Activated T-cell treated with anti-CD3 and anti-CD28 coated beads, Interleukin-2, amount 50 U/mL, for 24 hours (primary cell): Measurements from ENCODE around the gene NUP210.

Experiments used
- DNase-seq: peaks from one replicate; pipeline ENCODE4 v3.0.0-alpha.2; 2020
- H3K27ac Mint-ChIP-seq: 2 replicates; pipeline ENCODE4 v1.8.0; 2020; ENCODE audit warnings: mild to moderate bottlenecking, mixed read lengths
- H3K27me3 Mint-ChIP-seq: 2 replicates; pipeline ENCODE4 v1.8.0; 2020; ENCODE audit warnings: mixed read lengths
- H3K36me3 Mint-ChIP-seq: 2 replicates; pipeline ENCODE4 v1.8.0; 2020; ENCODE audit warnings: low read depth, mixed read lengths
- H3K4me1 Mint-ChIP-seq: 2 replicates; pipeline ENCODE4 v1.8.0; 2020; ENCODE audit warnings: low read depth, mixed read lengths
- H3K4me3 Mint-ChIP-seq: 2 replicates; pipeline ENCODE4 v1.8.0; 2020; ENCODE audit warnings: mild to moderate bottlenecking, moderate library complexity, mixed read lengths
- H3K9me3 Mint-ChIP-seq: 2 replicates; pipeline ENCODE4 v1.8.0; 2020; ENCODE audit warnings: mixed read lengths

NUP210 gene

GRCh38 chr3:13365390-13366379 lies 54.4 kb downstream of the NUP210 start:
- Mint-ChIP-seq H3K36me3 (peaks cover 70% of the 10 kb centered on the region), H3K9me3 (no peaks in the 10 kb centered on the region), H3K4me1 (peaks cover 2% of the 10 kb centered on the region), H3K27me3 (no peaks in the 10 kb centered on the region), H3K27ac (peak overlapping the region; percentile 80), H3K4me3 (no peak overlapping the region)
- DNase-seq, result no peak

DNA sequence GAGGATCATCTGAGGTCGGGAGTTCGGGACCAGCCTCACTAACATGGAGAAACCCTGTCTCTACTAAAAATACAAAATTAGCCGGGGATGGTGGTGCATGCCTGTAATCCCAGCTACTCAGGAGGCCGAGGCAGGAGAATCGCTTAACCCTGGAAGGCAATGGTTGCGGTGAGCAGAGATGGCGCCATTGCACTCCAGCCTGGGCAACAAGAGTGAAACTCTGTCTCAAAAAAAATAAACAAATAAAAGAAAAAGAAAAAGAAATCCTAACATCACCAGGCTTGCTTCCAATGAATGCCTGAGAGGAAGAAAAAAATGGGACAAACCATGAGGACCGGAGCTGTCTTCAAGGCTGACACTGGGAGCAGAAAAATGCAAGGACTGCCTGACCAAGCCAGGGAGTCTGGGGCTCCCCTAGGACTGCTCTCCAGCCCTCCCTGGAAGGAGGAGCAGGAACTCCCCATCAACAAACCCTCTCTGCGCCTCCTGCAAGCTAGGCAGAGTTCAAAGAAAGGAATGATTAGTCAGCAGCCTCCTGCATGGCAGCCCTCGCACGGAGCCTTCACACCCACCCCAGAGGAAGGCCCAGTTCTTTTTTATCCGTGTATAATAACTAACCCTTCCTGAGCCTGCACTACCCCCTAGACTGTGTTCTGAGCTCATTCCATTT lies 55.4 kb downstream of the NUP210 start:
- H3K27me3 Mint-ChIP-seq, result no peaks in the 10 kb centered on the region
- no peak overlapping the region for H3K4me3 Mint-ChIP-seq
- peaks cover 79% of the 10 kb centered on the region for H3K36me3 Mint-ChIP-seq
- H3K9me3 Mint-ChIP-seq, result no peaks in the 10 kb centered on the region
- peaks cover 2% of the 10 kb centered on the region for H3K4me1 Mint-ChIP-seq
- peak overlapping the region; percentile 60 for H3K27ac Mint-ChIP-seq
- no peak for DNase-seq

- Mint-ChIP-seq H3K36me3 (peaks cover 96% of the 10 kb centered on the region), H3K4me1 (peaks cover 4% of the 10 kb centered on the region), H3K27me3 (no peaks in the 10 kb centered on the region), H3K9me3 (no peaks in the 10 kb centered on the region), H3K27ac (peak overlapping the region; percentile 80), H3K4me3 (no peak overlapping the region)
- no peak for DNase-seq
Measured at GRCh38 chr3:13362551-13362950, 57.6 kb downstream of the NUP210 start.

DNA sequence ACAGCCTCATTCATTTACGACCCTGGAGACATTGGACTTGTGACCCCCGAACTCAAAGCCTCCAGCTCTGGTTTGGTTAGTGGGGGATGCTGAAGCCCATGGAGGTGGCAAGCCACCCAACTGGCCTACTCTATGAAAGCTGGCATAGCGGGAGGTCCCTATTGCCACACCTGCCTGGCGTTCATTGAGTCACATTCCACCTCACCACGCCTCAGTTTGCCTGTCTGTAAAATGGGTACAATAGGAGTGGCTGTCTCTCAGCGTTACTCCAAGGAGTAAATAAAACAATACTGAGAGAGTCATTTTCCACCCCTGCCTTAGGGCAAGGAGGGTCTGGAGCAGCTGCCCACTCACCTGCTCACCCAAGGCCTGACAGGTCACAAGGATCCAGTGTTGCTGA lies 60.2 kb downstream of the NUP210 start:
- H3K4me3 Mint-ChIP-seq, result no peak overlapping the region
- DNase-seq, result no peak
- H3K27ac Mint-ChIP-seq, result no peak overlapping the region
- H3K4me1 Mint-ChIP-seq, result peaks cover 4% of the 10 kb centered on the region
- H3K9me3 Mint-ChIP-seq, result no peaks in the 10 kb centered on the region
- H3K27me3 Mint-ChIP-seq, result no peaks in the 10 kb centered on the region
- peaks cover 100% of the 10 kb centered on the region for H3K36me3 Mint-ChIP-seq

- H3K9me3 Mint-ChIP-seq, result no peaks in the 10 kb centered on the region
- H3K4me3 Mint-ChIP-seq, result no peak overlapping the region
- DNase-seq, result no peak
- peaks cover 100% of the 10 kb centered on the region for H3K36me3 Mint-ChIP-seq
- H3K4me1 Mint-ChIP-seq, result peaks cover 11% of the 10 kb centered on the region
- H3K27ac Mint-ChIP-seq, result no peak overlapping the region
- no peaks in the 10 kb centered on the region for H3K27me3 Mint-ChIP-seq
Measured at GRCh38 chr3:13358643-13359042, 61.5 kb downstream of the NUP210 start.

DNA sequence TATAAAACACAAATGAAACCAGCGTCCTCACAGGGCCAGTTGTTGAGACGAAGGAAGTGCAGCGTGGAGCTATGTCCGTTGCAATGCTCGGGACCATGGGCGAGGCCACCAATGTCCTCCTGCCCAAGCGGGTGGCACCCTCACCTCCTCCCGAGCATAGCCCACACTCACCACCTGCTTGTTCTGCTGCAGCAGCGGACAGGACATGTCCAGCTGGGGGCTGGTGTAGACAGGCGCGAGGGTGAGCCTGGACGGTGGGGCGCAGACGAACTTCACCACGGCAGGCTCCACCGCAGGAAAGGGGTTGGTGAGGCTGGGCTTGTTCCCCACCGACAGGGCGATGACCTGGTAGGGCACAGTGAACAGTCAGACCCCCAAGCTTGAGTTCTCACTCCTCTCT lies 62.1 kb downstream of the NUP210 start:
- H3K9me3 Mint-ChIP-seq, result no peaks in the 10 kb centered on the region
- DNase-seq, result no peak
- peaks cover 100% of the 10 kb centered on the region for H3K36me3 Mint-ChIP-seq
- H3K27ac Mint-ChIP-seq, result no peak overlapping the region
- H3K4me3 Mint-ChIP-seq, result no peak overlapping the region
- peaks cover 17% of the 10 kb centered on the region for H3K4me1 Mint-ChIP-seq
- H3K27me3 Mint-ChIP-seq, result no peaks in the 10 kb centered on the region

DNA sequence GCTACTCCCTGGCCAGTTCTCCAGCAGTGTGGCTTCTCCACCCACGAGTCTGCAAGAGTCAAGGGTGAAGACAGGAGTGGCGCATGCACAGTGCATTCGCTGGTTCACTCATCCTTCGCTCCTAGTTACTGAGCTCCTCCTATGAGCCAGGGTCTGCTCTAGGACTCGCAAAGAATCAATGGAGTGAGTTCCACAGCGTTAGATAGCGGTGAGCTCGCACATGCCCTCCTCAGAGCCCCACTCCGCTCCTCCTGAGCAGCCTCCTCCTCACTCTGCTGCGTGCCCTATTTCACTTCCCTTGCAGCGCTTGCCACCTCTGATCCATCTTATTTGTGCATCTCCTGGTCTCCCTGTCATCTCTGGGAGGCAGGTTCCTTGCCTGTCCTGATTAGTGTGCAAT lies 63.0 kb downstream of the NUP210 start:
- no peaks in the 10 kb centered on the region for H3K27me3 Mint-ChIP-seq
- no peak overlapping the region for H3K4me3 Mint-ChIP-seq
- no peak for DNase-seq
- H3K4me1 Mint-ChIP-seq, result peaks cover 25% of the 10 kb centered on the region
- peak overlapping the region; percentile 76 for H3K27ac Mint-ChIP-seq
- peaks cover 100% of the 10 kb centered on the region for H3K36me3 Mint-ChIP-seq
- H3K9me3 Mint-ChIP-seq, result no peaks in the 10 kb centered on the region

GRCh38 chr3:13353936-13354542 lies 66.1 kb downstream of the NUP210 start:
- peaks cover 52% of the 10 kb centered on the region for H3K4me1 Mint-ChIP-seq
- DNase-seq, result no peak
- H3K4me3 Mint-ChIP-seq, result no peak overlapping the region
- H3K27me3 Mint-ChIP-seq, result no peaks in the 10 kb centered on the region
- H3K36me3 Mint-ChIP-seq, result peaks cover 99% of the 10 kb centered on the region
- H3K27ac Mint-ChIP-seq, result peak overlapping the region; percentile 93
- no peaks in the 10 kb centered on the region for H3K9me3 Mint-ChIP-seq

DNA sequence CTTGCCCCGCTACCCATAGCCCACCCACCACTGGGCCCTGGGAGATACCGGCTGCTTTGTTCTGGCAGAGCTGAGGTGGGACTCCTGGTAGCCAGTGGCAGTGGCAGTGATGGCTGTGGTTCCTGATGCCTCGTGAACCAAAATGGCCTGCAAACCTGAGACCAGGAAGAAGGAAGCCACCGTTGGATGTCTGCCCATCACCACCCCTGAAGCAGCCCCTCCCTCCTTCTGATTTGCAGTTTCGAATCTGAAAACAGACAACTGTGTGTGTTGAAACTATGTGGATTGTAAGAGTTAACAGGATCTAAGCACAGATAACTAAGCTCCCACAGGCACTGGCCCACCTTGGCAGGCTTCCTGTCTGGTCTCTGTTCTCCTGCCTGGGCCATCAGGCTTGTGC lies 66.6 kb downstream of the NUP210 start:
- Mint-ChIP-seq H3K4me1 (peaks cover 58% of the 10 kb centered on the region), H3K36me3 (peaks cover 99% of the 10 kb centered on the region), H3K9me3 (no peaks in the 10 kb centered on the region), H3K27ac (peak overlapping the region; percentile 93), H3K4me3 (no peak overlapping the region), H3K27me3 (no peaks in the 10 kb centered on the region)
- DNase-seq, result no peak

DNA sequence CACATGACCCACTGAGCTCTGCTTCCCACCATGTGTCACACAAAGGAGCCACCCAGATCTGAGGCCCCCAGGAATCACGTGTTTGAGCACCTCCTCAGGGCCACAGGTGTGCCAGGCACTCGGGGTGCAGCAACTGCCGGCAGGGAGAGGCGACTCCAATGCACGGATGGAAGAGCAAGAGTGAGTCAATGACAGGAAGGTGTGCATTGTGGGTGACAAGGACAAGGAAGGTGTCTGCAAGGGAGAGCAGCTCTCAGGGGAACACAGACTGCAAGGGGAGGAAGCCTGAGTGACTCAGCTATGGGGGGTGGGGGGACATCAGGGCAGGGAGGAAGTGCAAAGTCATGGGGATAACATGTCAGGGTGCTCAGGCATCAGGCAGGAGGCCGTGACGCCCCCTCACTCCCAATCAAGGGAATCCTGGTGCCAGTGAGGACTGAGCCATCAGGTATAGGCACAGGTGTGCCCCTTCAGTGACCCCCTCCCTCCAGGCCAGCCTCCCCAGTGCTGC lies 67.4 kb downstream of the NUP210 start:
- no peak overlapping the region for H3K4me3 Mint-ChIP-seq
- no peaks in the 10 kb centered on the region for H3K9me3 Mint-ChIP-seq
- H3K36me3 Mint-ChIP-seq, result peaks cover 99% of the 10 kb centered on the region
- H3K27ac Mint-ChIP-seq, result peak overlapping the region; percentile 93
- no peaks in the 10 kb centered on the region for H3K27me3 Mint-ChIP-seq
- peaks cover 65% of the 10 kb centered on the region for H3K4me1 Mint-ChIP-seq
- peak; percentile 54 for DNase-seq

DNA sequence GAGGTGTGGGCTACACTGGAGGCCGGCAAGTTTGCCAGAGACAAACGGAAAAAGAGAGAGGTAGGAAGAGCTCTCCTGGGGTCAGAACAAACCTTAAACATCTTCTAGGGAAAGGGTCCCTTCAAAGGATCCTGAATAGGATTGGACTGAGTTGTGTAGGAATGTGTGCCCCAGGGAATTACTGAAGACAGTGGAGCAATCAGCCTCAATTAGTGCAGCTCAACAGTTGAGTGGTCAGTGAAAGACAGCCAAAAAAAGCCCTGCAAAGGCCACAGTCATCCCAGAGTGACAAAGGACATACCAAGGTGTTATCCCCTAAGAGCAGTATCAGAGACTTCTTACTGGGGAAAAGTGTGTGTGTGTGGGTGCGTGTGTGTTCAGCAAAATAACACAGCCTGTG lies 70.3 kb downstream of the NUP210 start:
- no peak overlapping the region for H3K4me3 Mint-ChIP-seq
- no peaks in the 10 kb centered on the region for H3K27me3 Mint-ChIP-seq
- H3K36me3 Mint-ChIP-seq, result peaks cover 99% of the 10 kb centered on the region
- no peaks in the 10 kb centered on the region for H3K9me3 Mint-ChIP-seq
- peak overlapping the region; percentile 89 for H3K27ac Mint-ChIP-seq
- DNase-seq, result no peak
- peaks cover 82% of the 10 kb centered on the region for H3K4me1 Mint-ChIP-seq

GRCh38 chr3:13348661-13349396 lies 71.3 kb downstream of the NUP210 start:
- no peaks in the 10 kb centered on the region for H3K9me3 Mint-ChIP-seq
- peaks cover 80% of the 10 kb centered on the region for H3K4me1 Mint-ChIP-seq
- H3K27ac Mint-ChIP-seq, result peak overlapping the region; percentile 89
- peaks cover 97% of the 10 kb centered on the region for H3K36me3 Mint-ChIP-seq
- DNase-seq, result no peak
- no peak overlapping the region for H3K4me3 Mint-ChIP-seq
- H3K27me3 Mint-ChIP-seq, result no peaks in the 10 kb centered on the region

DNA sequence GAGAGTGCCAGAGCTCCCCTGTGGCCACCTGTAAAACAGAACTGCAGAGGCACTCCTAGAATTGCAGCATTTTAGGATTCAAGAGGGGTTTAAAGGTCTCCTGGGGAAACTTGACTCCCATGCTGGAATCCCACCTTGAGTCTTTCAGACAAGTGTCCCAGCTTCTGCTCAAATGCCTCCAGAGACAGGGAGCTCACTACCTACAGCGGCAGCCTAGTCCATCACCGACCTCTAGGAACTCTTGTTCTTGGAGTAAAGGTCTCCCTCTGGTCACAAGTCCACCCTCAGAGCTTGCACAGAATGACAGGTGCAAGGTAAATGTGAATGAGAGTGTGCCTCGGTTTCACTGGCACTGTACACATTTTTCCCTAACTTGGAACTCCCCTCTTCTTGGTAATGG lies 72.0 kb downstream of the NUP210 start:
- no peak for DNase-seq
- Mint-ChIP-seq H3K27me3 (no peaks in the 10 kb centered on the region), H3K4me1 (peaks cover 73% of the 10 kb centered on the region), H3K36me3 (peaks cover 96% of the 10 kb centered on the region), H3K4me3 (no peak overlapping the region), H3K27ac (peak overlapping the region; percentile 89), H3K9me3 (no peaks in the 10 kb centered on the region)

DNA sequence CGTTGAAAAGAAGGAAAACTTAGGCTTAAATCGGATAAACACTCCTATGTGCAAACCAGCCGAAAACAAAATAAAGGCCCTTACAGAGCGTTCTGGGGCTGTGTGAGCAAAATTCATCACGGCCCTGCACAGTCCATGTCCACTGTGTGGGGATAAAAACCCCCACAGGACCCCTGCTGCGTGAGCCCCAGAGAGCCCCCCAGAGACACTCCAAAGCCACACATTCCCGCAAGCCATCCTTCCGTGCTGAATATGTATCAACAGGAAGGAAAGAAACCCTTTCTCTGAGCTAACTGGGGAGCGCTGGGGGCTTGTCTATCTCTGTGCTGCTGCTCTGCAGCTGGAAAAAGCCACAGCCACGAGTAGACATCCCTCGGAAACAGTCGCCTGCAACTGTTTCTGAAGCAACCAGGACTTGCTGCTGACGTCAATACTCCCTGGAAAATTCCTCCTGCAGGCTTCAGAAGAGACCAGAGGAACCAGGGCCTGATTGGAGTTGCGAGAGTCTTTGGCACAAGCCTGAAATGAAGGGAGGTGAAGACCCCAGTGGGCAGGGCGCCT lies 72.7 kb downstream of the NUP210 start:
- DNase-seq, result no peak
- peaks cover 67% of the 10 kb centered on the region for H3K4me1 Mint-ChIP-seq

More for the DNA sequence above, 72.7 kb downstream of the NUP210 start:
- H3K9me3 Mint-ChIP-seq, result no peaks in the 10 kb centered on the region
- H3K27ac Mint-ChIP-seq, result peak overlapping the region; percentile 89
- no peaks in the 10 kb centered on the region for H3K27me3 Mint-ChIP-seq
- H3K4me3 Mint-ChIP-seq, result no peak overlapping the region
- H3K36me3 Mint-ChIP-seq, result peaks cover 96% of the 10 kb centered on the region
